ENCODE measurements around the gene CDKN1B. TPM values are rescaled to one million over a fixed set of nuclear protein-coding genes. Genes with fewer than 3 reads are reported as not detected.

Gene CDKN1B
- total RNA-seq, 1 donor from 2014 or later = 28.3 TPM

GRCh38 chr12:12684375-12685106 is 32.6 kb upstream of the CDKN1B start:
- peaks cover 7% of the 10 kb centered on the region for H3K4me1 Mint-ChIP-seq

GRCh38 chr12:12685305-12685704 is 31.9 kb upstream of the CDKN1B start:
- DNase-seq (ENCODE audit: low spot score in 2 of 2, unreplicated experiment in 2 of 2) = no peak
- peaks cover 7% of the 10 kb centered on the region for H3K4me1 Mint-ChIP-seq
- H3K27ac Mint-ChIP-seq = no peak overlapping the region
- H3K4me3 Mint-ChIP-seq = no peak overlapping the region
- TF ChIP-seq CTCF (IDR thresholded peaks at IDR 0.05; ENCODE audit: unreplicated experiment) = no peak
- no peaks in the 10 kb centered on the region for H3K27me3 Mint-ChIP-seq (ENCODE audit: low read depth)
- no peaks in the 10 kb centered on the region for H3K36me3 Mint-ChIP-seq
- no peaks in the 10 kb centered on the region for H3K9me3 Mint-ChIP-seq

More at GRCh38 chr12:12684375-12685106, 32.6 kb upstream of the CDKN1B start:
- Mint-ChIP-seq H3K27me3 (ENCODE audit: low read depth) (no peaks in the 10 kb centered on the region), H3K4me3 (no peak overlapping the region), H3K27ac (no peak overlapping the region), H3K36me3 (no peaks in the 10 kb centered on the region), H3K9me3 (no peaks in the 10 kb centered on the region)
- peak in 1 of 2 experiments; percentile 51 for DNase-seq (ENCODE audit: low spot score in 2 of 2, unreplicated experiment in 2 of 2)
- no peak for TF ChIP-seq CTCF (IDR thresholded peaks at IDR 0.05; ENCODE audit: unreplicated experiment)

GRCh38 chr12:12686472-12686871 is 30.7 kb upstream of the CDKN1B start:
- Mint-ChIP-seq H3K4me3 (no peak overlapping the region), H3K9me3 (no peaks in the 10 kb centered on the region), H3K27ac (no peak overlapping the region), H3K36me3 (no peaks in the 10 kb centered on the region), H3K4me1 (peaks cover 7% of the 10 kb centered on the region), H3K27me3 (ENCODE audit: low read depth) (peaks cover 2% of the 10 kb centered on the region)
- no peak for TF ChIP-seq CTCF (IDR thresholded peaks at IDR 0.05; ENCODE audit: unreplicated experiment)
- DNase-seq (ENCODE audit: low spot score in 2 of 2, unreplicated experiment in 2 of 2) = no peak

GRCh38 chr12:12686925-12687324 is 30.2 kb upstream of the CDKN1B start:
- no peaks in the 10 kb centered on the region for H3K9me3 Mint-ChIP-seq
- TF ChIP-seq CTCF (IDR thresholded peaks at IDR 0.05; ENCODE audit: unreplicated experiment) = no peak

GRCh38 chr12:12689647-12690300 is 27.4 kb upstream of the CDKN1B start:
- H3K4me3 Mint-ChIP-seq = no peak overlapping the region
- no peak for TF ChIP-seq CTCF (IDR thresholded peaks at IDR 0.05; ENCODE audit: unreplicated experiment)
- no peaks in the 10 kb centered on the region for H3K36me3 Mint-ChIP-seq
- no peak for DNase-seq (ENCODE audit: low spot score in 2 of 2, unreplicated experiment in 2 of 2)
- no peak overlapping the region for H3K27ac Mint-ChIP-seq
- H3K4me1 Mint-ChIP-seq = peaks cover under 1% of the 10 kb centered on the region
- H3K27me3 Mint-ChIP-seq (ENCODE audit: low read depth) = peaks cover 2% of the 10 kb centered on the region
- no peaks in the 10 kb centered on the region for H3K9me3 Mint-ChIP-seq

More at GRCh38 chr12:12686925-12687324, 30.2 kb upstream of the CDKN1B start:
- DNase-seq (ENCODE audit: low spot score in 2 of 2, unreplicated experiment in 2 of 2) = no peak
- Mint-ChIP-seq H3K4me3 (no peak overlapping the region), H3K27ac (no peak overlapping the region), H3K4me1 (peaks cover 7% of the 10 kb centered on the region), H3K36me3 (no peaks in the 10 kb centered on the region), H3K27me3 (ENCODE audit: low read depth) (peaks cover 2% of the 10 kb centered on the region)
